Activated CD4-positive, alpha-beta T cell treated with anti-CD3 and anti-CD28 coated beads for 48 hours (primary cell): ENCODE results near the gene PGM5.

Experiments
- DNase-seq: peaks from one replicate; pipeline ENCODE4 v3.0.0-alpha.2; 2020

The PGM5 gene

DNA sequence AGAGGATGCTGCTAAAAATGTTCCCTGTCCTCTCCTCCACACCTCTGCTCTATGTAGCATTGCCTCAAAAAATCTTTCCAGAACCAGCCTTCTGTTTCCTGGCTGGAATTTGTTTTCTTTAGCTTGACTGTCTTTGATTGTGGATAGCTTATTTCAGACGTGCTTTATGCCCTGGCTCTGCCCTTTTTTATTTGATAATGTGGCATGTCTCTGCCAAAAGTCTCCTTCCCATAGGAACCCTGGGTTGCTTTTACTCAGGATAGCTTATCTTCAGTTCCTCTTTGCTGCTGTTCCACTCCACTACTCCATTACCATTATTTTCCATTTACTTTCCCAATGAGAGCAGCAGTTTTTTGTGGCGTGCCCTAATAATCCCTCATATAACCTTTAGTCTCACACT, 185.2 kb downstream of the PGM5 start:
- DNase-seq: no peak

DNA sequence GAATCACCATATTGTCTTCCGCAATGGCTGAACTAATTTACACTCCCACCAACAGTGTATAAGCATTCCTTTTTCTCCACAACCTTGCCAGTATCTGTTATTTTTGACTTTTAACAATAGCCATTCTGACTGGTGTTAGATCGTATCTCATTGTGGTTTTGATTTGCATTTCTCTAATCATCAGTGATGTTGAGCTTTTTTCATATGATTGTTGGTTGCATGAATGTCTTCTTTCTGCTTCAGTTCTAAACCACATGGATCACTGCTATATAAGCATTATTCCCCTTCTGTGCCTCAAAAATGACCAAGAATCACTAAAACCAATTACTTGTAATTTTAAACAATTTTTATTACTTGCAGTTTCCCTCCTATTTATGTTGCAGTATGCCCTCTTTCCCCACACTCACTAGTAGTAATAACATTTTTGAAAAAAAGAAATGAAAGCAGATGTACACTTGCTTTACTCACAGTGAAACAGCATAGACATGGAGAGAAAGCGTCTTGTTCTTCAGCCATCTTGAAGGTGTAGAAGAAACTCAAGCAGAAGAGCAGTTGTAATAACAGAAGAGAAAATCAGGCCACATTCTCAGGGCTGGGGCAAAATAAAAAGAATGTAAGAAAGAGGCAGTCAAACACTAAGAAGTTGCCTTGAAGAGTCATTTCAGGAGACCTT, 188.8 kb downstream of the PGM5 start:
- DNase-seq: no peak

DNA sequence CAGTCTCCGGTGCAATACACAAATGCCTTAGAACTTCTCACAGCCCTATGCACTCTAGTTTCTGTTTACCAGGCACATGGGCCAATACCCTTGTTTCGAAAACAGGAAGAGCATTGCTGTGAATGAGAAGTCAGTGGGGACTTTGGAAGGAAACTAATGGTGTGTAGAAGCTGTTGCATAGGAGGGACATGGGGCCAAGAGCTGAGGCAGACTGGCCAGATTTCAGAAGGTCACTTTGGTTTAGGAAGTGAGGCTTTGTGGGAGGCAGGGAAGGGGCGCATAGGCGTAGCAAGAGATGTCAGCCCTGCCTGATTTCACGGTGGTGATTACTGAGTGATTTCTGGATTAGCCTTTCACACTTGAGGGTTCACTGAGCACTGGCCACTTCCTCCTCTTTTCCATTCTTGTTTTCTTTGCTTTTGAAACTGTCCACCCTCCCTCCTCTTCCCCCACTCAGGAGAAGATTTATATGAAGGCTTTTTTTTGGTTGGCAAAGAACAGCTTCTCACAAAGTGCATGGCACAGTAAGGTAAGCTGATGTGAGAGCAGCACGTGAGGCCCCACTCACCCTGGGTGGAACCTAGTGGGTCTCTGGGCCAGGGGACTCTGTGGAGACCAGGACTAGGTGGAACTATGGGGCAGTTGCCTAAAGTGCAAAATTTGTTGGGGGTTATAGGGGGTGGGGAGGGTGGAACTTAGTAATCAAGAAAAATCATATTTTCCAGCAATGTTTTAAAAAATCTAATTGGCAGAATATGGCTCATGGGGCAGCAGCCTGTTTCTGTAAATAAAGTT, 190.4 kb downstream of the PGM5 start:
- DNase-seq: no peak

DNA sequence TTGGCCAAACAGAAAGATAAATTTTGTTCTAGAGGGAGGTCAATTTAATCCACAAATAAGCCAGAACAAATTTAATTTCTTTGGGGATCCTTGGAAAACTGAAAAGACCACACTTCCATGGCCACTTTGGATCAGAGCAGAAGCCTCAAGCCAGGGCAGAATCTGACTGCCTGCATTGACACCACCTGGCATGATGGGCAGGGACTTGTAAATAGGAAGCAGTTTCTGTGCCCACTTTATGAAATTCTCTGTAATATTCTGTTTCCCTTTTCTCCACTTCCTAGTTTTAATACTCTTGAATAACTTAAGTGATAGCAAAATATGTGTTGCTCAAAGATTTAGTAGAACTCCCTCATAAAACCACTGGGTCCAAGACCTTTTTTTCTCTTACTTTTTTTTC, 191.0 kb downstream of the PGM5 start:
- no peak for DNase-seq

DNA sequence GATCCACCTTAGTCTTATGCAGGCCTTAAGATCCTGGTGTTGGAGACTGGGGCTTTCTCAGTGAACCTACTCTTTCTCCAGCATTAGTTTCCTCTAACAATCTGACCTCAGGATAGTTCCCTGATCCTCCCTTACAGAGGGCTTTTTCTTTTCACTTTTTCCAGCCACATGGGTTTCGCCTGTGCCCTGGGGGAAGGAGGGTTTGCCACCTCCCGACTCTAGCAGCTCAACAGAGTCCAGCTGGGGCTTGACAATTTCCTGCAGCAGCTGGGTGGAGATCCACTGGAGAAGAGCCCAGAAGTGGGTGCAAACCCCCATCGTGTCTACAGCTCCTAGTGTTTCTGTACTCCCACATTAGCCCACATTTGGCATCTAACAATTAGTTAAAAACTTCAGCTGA, 191.8 kb downstream of the PGM5 start:
- no peak for DNase-seq

DNA sequence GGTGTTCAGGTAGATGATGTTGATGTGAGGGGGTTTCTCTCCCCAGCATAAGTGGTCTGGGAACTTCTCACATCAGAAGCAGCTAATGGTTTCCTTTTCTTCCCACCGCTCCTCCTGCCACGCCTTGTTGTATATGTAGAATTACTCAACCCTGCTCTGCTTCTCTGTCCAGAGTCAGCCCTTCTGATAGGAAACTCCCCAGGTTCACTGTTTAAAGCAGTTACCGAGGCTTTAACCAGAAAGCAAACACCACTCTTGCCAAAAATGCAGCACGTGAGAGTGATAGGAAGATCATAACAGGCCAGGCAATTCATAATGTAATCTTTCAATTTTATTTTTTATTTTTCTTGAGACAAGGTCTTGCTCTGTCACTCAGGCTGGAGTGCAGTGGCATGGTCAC, 194.8 kb downstream of the PGM5 start:
- no peak for DNase-seq

DNA sequence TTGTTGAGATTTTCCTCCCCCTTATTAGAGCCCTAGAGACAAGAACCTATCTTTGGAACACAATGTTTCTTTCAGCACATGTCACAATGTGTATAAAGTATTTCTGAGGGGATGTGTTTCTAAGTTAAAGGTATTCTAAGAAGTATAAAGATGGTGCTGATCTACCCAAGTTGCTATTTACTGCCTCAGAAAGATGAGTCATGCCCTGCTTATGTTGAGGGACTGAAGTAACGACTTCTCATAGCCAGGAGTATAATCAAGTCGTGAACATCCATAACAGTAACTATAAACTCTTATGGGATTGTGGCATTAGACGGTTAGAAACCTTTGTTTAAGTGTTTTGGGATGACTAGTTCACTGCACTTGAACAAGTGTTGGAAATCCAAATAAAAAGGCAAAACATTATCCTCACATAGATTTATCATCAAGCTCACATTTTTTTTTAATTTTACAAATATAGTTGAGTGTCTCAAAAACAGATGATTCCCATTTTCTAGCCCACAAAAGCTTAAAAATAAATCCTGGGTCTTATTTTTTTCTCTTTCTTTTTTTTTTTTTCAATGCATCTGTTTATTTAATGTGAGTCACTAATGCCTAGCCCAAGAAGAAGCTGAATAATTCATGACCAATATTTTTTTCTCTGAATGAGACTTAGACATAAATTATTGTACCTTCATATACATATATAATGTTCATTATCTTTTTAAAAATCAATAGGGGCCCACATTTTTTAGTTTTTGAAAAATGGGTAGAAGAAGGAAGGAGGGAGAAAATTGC, 196.5 kb downstream of the PGM5 start:
- no peak for DNase-seq

DNA sequence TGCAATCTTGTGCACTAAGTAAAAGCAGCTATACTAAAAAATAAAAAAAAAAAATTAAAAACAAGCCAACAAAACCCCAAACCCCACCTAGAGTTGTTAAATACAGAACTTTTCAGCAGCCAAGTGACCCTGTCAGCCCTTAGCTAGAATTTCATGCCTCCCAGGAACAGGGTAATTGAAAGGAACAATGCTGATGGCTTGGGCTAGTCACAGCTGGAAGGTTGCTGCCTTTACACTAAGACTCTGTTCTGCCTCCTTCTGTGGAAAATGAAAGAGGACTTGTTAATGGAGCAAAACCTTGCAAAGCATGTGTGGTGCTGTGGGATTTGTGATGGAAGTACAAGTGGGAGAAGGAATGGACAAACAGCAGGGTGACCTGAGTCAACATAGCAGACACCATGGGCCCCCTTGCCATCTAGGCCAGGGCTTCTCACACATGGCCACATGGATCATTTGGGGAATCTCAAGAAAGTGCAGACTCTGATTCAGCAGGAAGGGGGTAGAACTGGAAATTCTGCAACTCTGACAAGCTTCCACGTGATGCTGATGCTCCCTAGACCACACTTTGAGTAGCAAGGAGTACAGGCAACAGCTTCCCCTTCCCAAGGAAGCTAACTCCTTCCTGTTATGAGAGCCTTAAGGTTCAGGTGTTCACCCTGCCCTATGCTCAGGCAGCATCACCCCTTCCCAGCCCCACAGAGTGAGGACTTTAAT, 199.2 kb downstream of the PGM5 start:
- no peak for DNase-seq

DNA sequence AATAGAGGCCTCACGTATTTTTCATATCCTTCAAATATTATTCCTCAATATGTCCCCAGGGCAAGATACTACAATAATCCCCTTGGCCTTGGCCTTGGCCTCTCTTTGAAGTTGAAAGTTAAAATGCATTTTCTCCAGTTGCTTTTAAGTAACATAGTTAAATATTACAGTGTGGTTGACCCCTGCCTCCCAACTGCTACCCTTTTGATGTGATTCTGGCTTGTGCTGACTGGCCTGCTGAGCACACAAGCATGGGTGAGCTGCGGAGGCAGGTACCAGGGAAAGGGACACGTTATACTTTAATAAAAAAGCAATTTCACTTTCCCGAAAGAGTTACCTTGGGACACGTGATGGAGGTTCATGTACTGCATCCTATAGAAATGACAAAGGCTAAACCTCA, 202.1 kb downstream of the PGM5 start:
- no peak for DNase-seq

DNA sequence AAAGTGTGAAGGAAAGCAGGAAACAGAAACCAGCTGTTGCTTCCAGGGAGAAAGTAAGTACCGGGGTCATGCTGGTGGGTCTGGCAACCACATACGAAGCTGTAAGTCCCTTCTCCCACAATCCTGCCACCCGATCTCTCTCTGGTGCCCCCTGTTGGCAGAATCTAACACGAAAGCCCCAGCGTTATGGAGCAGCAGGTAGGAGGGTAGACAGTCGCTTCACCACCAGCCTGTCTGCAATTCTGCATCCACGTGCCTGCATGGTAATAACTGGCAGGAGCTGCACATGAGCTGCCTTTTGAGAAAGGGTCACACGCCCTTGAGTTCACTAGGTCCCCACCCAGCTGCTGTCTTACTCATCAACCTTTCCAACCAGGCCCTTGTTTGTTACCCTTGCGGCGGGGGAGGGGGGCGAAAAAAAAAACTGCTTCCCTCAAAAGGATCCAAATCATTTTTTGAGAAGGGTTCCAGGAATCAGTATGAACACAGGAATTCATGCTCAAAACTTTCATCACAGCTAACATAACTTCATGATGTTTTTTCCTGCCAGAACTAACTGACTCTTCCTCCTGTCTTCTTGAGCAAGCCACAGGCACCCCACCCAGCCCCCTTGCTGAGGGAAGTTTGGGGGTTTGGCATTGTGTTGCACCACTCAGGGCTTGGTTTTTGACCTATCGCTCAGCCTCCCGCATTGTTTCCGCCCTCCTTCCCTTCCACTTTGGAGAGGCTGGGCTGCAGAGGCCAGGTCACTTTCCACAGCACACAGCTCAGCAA, 203.8 kb downstream of the PGM5 start:
- DNase-seq: peak; percentile 75

DNA sequence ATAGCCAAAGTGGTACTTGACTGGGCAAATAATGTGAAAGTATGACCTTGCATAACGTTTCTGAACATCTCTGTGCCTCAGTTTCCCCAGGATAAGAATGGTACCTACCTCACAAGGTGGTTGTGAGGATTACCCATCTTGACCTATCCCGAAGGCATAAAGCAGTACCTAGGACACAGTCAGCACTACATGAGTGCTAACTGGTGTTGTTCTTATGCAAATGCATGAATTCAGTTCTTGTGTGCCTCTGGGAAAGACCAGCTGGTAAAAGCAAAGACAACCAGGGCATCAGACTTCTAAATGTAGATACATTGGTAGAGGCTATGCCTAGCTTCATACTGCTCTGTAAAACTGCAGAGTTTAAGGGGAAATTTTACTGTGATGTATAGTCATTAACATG, 206.1 kb downstream of the PGM5 start:
- DNase-seq: no peak

DNA sequence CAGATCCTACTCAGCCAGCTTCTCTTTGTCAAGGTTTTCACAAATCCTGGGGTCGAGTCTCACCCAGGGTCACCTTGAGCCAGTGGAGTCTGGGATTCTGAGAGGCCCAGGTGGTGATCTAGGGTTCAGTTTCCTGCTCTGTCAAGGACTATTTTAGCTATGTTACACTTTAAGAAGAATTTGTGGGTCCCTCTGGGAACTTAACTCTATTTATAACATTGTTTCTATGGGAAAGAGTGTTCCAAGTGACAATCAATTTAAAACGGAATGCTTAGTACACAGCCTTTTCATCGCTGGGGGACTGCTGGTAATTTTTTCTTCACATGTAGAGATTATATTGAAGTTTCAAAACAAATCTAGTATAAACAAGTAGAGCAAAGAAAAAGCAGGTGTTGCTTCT, 211.2 kb downstream of the PGM5 start:
- DNase-seq: no peak

DNA sequence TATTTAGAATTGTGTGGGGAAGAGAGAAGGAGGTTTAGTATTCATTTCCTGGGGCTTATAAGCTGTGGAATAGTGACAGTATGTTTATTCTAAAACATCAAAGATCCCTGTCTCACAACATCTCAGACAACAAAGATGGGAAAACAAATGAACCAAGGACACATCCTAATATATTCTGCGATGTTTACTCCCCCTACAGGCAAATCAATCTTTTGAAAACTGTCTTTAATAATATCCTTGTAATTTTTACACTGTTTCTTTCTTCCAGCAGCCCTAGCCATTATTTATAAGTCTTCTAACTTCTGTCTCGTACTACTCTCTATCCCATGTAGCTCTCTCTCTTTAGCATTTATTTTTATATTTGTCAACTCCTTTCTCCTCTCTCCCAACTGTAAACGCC, 217.7 kb downstream of the PGM5 start:
- DNase-seq: no peak

DNA sequence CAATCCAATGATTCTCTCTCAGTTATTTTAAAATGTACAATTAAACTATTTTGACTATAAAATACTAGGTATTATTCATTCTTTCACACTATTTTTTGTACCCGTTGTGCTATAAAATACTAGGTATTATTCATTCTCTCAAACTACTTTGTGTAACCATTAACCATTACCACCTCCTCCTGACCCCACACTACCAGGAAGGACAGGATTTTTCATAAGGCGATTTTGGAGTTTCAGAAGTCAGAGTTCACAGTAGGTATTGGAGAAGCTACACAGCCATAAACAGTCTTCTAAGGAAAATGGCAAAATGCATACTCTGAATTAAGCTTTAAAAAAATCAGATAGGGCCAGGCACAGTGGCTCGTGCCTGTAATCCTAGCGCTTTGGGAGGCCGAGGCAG, 219.4 kb downstream of the PGM5 start:
- no peak for DNase-seq

DNA sequence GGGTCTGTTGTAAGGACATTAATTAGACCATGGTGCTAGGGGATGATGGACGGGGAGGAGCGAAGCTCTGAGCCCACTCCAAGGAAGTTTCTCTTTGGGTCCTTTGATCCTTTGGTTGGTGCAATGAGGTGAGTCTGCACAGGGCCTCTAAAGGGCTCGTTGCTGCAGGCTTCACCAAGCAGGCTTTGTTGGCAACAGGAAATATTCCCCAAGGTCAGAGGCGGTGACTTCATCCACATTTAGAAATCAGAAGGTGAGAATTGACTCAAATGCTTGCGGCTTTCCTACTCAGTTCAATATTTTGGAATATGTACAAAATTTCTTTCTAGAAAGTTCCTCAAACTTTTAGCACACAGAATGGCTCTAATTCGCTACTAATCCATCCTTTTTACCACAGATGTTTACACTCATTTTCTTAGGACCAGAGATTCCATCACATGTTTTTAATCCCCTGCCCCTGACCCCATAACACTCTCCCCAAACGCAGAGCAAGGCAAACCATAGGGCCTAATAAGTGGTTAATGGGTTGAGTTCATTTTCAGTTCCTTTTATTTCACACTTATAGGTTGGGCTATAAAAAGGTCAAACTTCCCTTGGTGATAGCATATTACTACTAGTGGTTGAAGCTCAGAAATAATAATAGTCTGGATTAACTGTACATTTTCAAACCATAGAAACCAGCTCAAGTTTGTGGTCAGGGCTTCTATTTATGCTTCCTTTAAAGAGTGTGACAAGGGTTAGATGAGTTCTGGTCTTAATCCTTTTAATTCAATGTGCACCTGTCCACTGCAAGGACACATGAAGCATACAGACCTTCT, 221.6 kb downstream of the PGM5 start:
- DNase-seq: no peak
